Cortex of kidney (tissue), 1 donor: ENCODE results near the gene HIPK2.
"Not testable (repeated sequence)": the region's sequence is repeated elsewhere in the genome, so short reads cannot be mapped to it uniquely, and the experiment has no call there.

ENCODE experiments used
- DNase-seq: peaks from one replicate; lab custom pipeline; 2025; lab: John Stamatoyannopoulos, UW

HIPK2 gene

GRCh38 chr7:139623518-139623917 lies 154.3 kb downstream of the HIPK2 start:
- DNase-seq, result no peak

- no peak for DNase-seq
Measured at GRCh38 chr7:139620676-139621344, 157.0 kb downstream of the HIPK2 start.

- no peak for DNase-seq
Measured at GRCh38 chr7:139619367-139619657, 158.5 kb downstream of the HIPK2 start.

GRCh38 chr7:139618482-139619366 lies 159.1 kb downstream of the HIPK2 start:
- DNase-seq, result no peak

- no peak for DNase-seq
Measured at GRCh38 chr7:139617074-139617473, 160.7 kb downstream of the HIPK2 start.

- no peak for DNase-seq
Measured at GRCh38 chr7:139614886-139615285, 162.9 kb downstream of the HIPK2 start.

- DNase-seq, result no peak
Measured at GRCh38 chr7:139613971-139614411, 163.8 kb downstream of the HIPK2 start.

- not testable (repeated sequence) for DNase-seq
Measured at GRCh38 chr7:139611556-139611955, 166.2 kb downstream of the HIPK2 start.

- no peak for DNase-seq
Measured at GRCh38 chr7:139610595-139610994, 167.2 kb downstream of the HIPK2 start.

GRCh38 chr7:139603896-139604295 lies 173.9 kb downstream of the HIPK2 start:
- no peak for DNase-seq

GRCh38 chr7:139603282-139603681 lies 174.5 kb downstream of the HIPK2 start:
- DNase-seq, result no peak

- DNase-seq, result no peak
Measured at GRCh38 chr7:139602143-139602722, 175.6 kb downstream of the HIPK2 start.

- DNase-seq, result no peak
Measured at GRCh38 chr7:139601176-139601575, 176.6 kb downstream of the HIPK2 start.

- no peak for DNase-seq
Measured at GRCh38 chr7:139600306-139600705, 177.5 kb downstream of the HIPK2 start.

- no peak for DNase-seq
Measured at GRCh38 chr7:139598642-139599041, 179.2 kb downstream of the HIPK2 start.

- DNase-seq, result no peak
Measured at GRCh38 chr7:139597028-139597427, 180.8 kb downstream of the HIPK2 start.

- DNase-seq, result no peak
Measured at GRCh38 chr7:139596626-139597025, 181.2 kb downstream of the HIPK2 start.

- no peak for DNase-seq
Measured at GRCh38 chr7:139595806-139596205, 182.0 kb downstream of the HIPK2 start.

GRCh38 chr7:139594911-139595476 lies 182.8 kb downstream of the HIPK2 start:
- no peak for DNase-seq

GRCh38 chr7:139594090-139594489 lies 183.7 kb downstream of the HIPK2 start:
- DNase-seq, result no peak

- no peak for DNase-seq
Measured at GRCh38 chr7:139592801-139593461, 184.9 kb downstream of the HIPK2 start.

GRCh38 chr7:139591550-139592195 lies 186.1 kb downstream of the HIPK2 start:
- DNase-seq, result no peak
